ENCODE data around the gene MYO16. TPM values are rescaled to one million over a fixed set of nuclear protein-coding genes. Genes with fewer than 3 reads are reported as not detected.

MYO16 gene
- polyA plus RNA-seq, 1 donor from 2014 or later, result 2.5 TPM

GRCh38 chr13:109152941-109153340 is 523.5 kb downstream of the MYO16 start:
- H3K27me3 ChIP-seq (ENCODE audit: insufficient read depth, low read depth, low read length), result no peaks in the 10 kb centered on the region
- no peaks in the 10 kb centered on the region for H3K9me2 ChIP-seq (ENCODE audit: insufficient read depth, low read length)
- no peaks in the 10 kb centered on the region for H3K9me3 ChIP-seq (ENCODE audit: low read length)
- H3K4me2 ChIP-seq (ENCODE audit: low read length), result no peak overlapping the region
- TF ChIP-seq CTCF (IDR thresholded peaks at IDR 0.05; ENCODE audit: poor library complexity, severe bottlenecking), result no peak
- TF ChIP-seq RAD21 (conservative IDR thresholded peaks at IDR 0.05), result no peak
- no peak for TF ChIP-seq EP300 (conservative IDR thresholded peaks at IDR 0.05; ENCODE audit: poor library complexity, severe bottlenecking)
- TF ChIP-seq REST (IDR thresholded peaks at IDR 0.05; ENCODE audit: borderline replicate concordance), result no peak
- no peak for TF ChIP-seq EZH2 (IDR thresholded peaks at IDR 0.05; ENCODE audit: borderline replicate concordance, insufficient read depth, low read length, poor library complexity, severe bottlenecking)
- no peak for TF ChIP-seq MXI1 (conservative IDR thresholded peaks at IDR 0.05; ENCODE audit: poor library complexity, severe bottlenecking)
- no peak for TF ChIP-seq TAF1 (IDR thresholded peaks at IDR 0.05; ENCODE audit: low read depth)
- TF ChIP-seq POLR2AphosphoS5 (IDR thresholded peaks at IDR 0.05), result no peak
- TF ChIP-seq SMC3 (conservative IDR thresholded peaks at IDR 0.05; ENCODE audit: poor library complexity), result no peak
- H3K79me2 ChIP-seq (replicated peaks; ENCODE audit: insufficient read depth, low read length), result no peaks in the 10 kb centered on the region
- H3K27ac ChIP-seq (ENCODE audit: low read length), result no peak overlapping the region
- H2AFZ ChIP-seq (ENCODE audit: low read depth, low read length), result no peak overlapping the region
- H3F3A ChIP-seq (ENCODE audit: insufficient read depth, low read length, poor library complexity, severe bottlenecking), result no peaks in the 10 kb centered on the region
- H3K4me3 ChIP-seq (ENCODE audit: low read length), result no peak overlapping the region
- H3K9ac ChIP-seq (ENCODE audit: low read length), result no peak overlapping the region
- H3K36me3 ChIP-seq (ENCODE audit: insufficient read depth, low read length), result no peaks in the 10 kb centered on the region
- H4K20me1 ChIP-seq (ENCODE audit: insufficient read depth), result no peaks in the 10 kb centered on the region

GRCh38 chr13:109154146-109154545 is 524.7 kb downstream of the MYO16 start:
- no peak overlapping the region for H3K9ac ChIP-seq (ENCODE audit: low read length)
- no peaks in the 10 kb centered on the region for H3K79me2 ChIP-seq (replicated peaks; ENCODE audit: insufficient read depth, low read length)
- no peaks in the 10 kb centered on the region for H3K9me3 ChIP-seq (ENCODE audit: low read length)
- H3F3A ChIP-seq (ENCODE audit: insufficient read depth, low read length, poor library complexity, severe bottlenecking), result no peaks in the 10 kb centered on the region
- H3K36me3 ChIP-seq (ENCODE audit: insufficient read depth, low read length), result no peaks in the 10 kb centered on the region
- no peak overlapping the region for H2AFZ ChIP-seq (ENCODE audit: low read depth, low read length)
- H3K27me3 ChIP-seq (ENCODE audit: insufficient read depth, low read depth, low read length), result no peaks in the 10 kb centered on the region
- H3K4me3 ChIP-seq (ENCODE audit: low read length), result no peak overlapping the region
- H3K4me2 ChIP-seq (ENCODE audit: low read length), result no peak overlapping the region
- no peak overlapping the region for H3K27ac ChIP-seq (ENCODE audit: low read length)
- H3K9me2 ChIP-seq (ENCODE audit: insufficient read depth, low read length), result no peaks in the 10 kb centered on the region
- no peak for TF ChIP-seq EZH2 (IDR thresholded peaks at IDR 0.05; ENCODE audit: borderline replicate concordance, insufficient read depth, low read length, poor library complexity, severe bottlenecking)
- H4K20me1 ChIP-seq (ENCODE audit: insufficient read depth), result no peaks in the 10 kb centered on the region

GRCh38 chr13:109154546-109154945 is 525.1 kb downstream of the MYO16 start:
- TF ChIP-seq RAD21 (conservative IDR thresholded peaks at IDR 0.05) (no peak), REST (IDR thresholded peaks at IDR 0.05; ENCODE audit: borderline replicate concordance) (no peak), TAF1 (IDR thresholded peaks at IDR 0.05; ENCODE audit: low read depth) (no peak)
- Histone ChIP-seq H3K9me2 (ENCODE audit: insufficient read depth, low read length) (no peaks in the 10 kb centered on the region), H3K27me3 (ENCODE audit: insufficient read depth, low read depth, low read length) (no peaks in the 10 kb centered on the region), H3F3A (ENCODE audit: insufficient read depth, low read length, poor library complexity, severe bottlenecking) (no peaks in the 10 kb centered on the region), H3K9me3 (ENCODE audit: low read length) (no peaks in the 10 kb centered on the region), H3K4me2 (ENCODE audit: low read length) (no peak overlapping the region), H3K4me3 (ENCODE audit: low read length) (no peak overlapping the region), H4K20me1 (ENCODE audit: insufficient read depth) (no peaks in the 10 kb centered on the region), H3K36me3 (ENCODE audit: insufficient read depth, low read length) (no peaks in the 10 kb centered on the region), H3K27ac (ENCODE audit: low read length) (no peak overlapping the region), H3K79me2 (replicated peaks; ENCODE audit: insufficient read depth, low read length) (no peaks in the 10 kb centered on the region), H3K9ac (ENCODE audit: low read length) (no peak overlapping the region), H2AFZ (ENCODE audit: low read depth, low read length) (no peak overlapping the region)

All from neural cell (in vitro differentiated cells).